ENCODE measurements around the gene TYMP. TPM values are rescaled to one million over a fixed set of nuclear protein-coding genes. Genes with fewer than 3 reads are reported as not detected.

The TYMP gene
- total and polyA plus RNA-seq, 2 experiments from 2014 or later = 46.4 to 85.7 TPM

GRCh38 chr22:50519151-50519550 is 10.7 kb downstream of the TYMP start:
- Histone ChIP-seq H3K36me3 (replicated peaks; ENCODE audit: insufficient read depth, low read depth) (no peaks in the 10 kb centered on the region), H3K79me2 (peaks cover 46% of the 10 kb centered on the region), H3K4me1 (ENCODE audit: insufficient read depth) (peaks cover 4% of the 10 kb centered on the region)

GRCh38 chr22:50518606-50519005 is 11.2 kb downstream of the TYMP start:
- Histone ChIP-seq H3K27me3 (no peaks in the 10 kb centered on the region), H3K4me2 (no peak overlapping the region), H2AFZ (no peak overlapping the region), H3K36me3 (replicated peaks; ENCODE audit: insufficient read depth, low read depth) (no peaks in the 10 kb centered on the region), H3K27ac (no peak overlapping the region), H4K20me1 (ENCODE audit: insufficient read depth, poor library complexity, severe bottlenecking) (peaks cover 7% of the 10 kb centered on the region), H3K9me2 (replicated peaks; ENCODE audit: insufficient read depth) (no peaks in the 10 kb centered on the region), H3K4me1 (ENCODE audit: insufficient read depth) (no peaks in the 10 kb centered on the region), H3K4me3 (no peak overlapping the region), H3K79me2 (peaks cover 46% of the 10 kb centered on the region), H3K9me3 (ENCODE audit: low read depth) (no peaks in the 10 kb centered on the region)
- 97% methylated on average over 6 of the region's 7 CpGs for WGBS (ENCODE audit: low lambda C conversion rate, missing lambda C conversion rate)
- no peak for DNase-seq (ENCODE audit: low spot score)
- TF ChIP-seq CTCF (IDR thresholded peaks at IDR 0.05; ENCODE audit: poor library complexity) (no peak), EZH2 (IDR thresholded peaks at IDR 0.05; ENCODE audit: borderline replicate concordance) (no peak), EZH2phosphoT487 (IDR thresholded peaks at IDR 0.05; ENCODE audit: low read depth, severe bottlenecking, unreplicated experiment) (no peak)

More at GRCh38 chr22:50519151-50519550, 10.7 kb downstream of the TYMP start:
- Histone ChIP-seq H3K9me2 (replicated peaks; ENCODE audit: insufficient read depth) (no peaks in the 10 kb centered on the region), H3K27me3 (no peaks in the 10 kb centered on the region), H2AFZ (no peak overlapping the region), H3K4me2 (no peak overlapping the region), H3K27ac (no peak overlapping the region), H4K20me1 (ENCODE audit: insufficient read depth, poor library complexity, severe bottlenecking) (peaks cover 11% of the 10 kb centered on the region), H3K4me3 (no peak overlapping the region), H3K9me3 (ENCODE audit: low read depth) (no peaks in the 10 kb centered on the region)
- 95% methylated on average over 8 of the region's 8 CpGs for WGBS (ENCODE audit: low lambda C conversion rate, missing lambda C conversion rate)
- TF ChIP-seq CTCF (IDR thresholded peaks at IDR 0.05; ENCODE audit: poor library complexity) (no peak), EZH2phosphoT487 (IDR thresholded peaks at IDR 0.05; ENCODE audit: low read depth, severe bottlenecking, unreplicated experiment) (no peak), EZH2 (IDR thresholded peaks at IDR 0.05; ENCODE audit: borderline replicate concordance) (no peak)
- DNase-seq (ENCODE audit: low spot score) = no peak

GRCh38 chr22:50517495-50518260 is 12.1 kb downstream of the TYMP start:
- no peak for DNase-seq (ENCODE audit: low spot score)
- Histone ChIP-seq H3K36me3 (replicated peaks; ENCODE audit: insufficient read depth, low read depth) (no peaks in the 10 kb centered on the region), H3K4me3 (no peak overlapping the region), H3K4me2 (no peak overlapping the region), H3K4me1 (ENCODE audit: insufficient read depth) (no peaks in the 10 kb centered on the region), H2AFZ (no peak overlapping the region), H3K27me3 (no peaks in the 10 kb centered on the region), H3K9me3 (ENCODE audit: low read depth) (no peaks in the 10 kb centered on the region), H3K9me2 (replicated peaks; ENCODE audit: insufficient read depth) (no peaks in the 10 kb centered on the region), H3K79me2 (peaks cover 46% of the 10 kb centered on the region), H4K20me1 (ENCODE audit: insufficient read depth, poor library complexity, severe bottlenecking) (no peaks in the 10 kb centered on the region), H3K27ac (no peak overlapping the region)
- 91% methylated on average over 20 of the region's 20 CpGs for WGBS (ENCODE audit: low lambda C conversion rate, missing lambda C conversion rate)
- TF ChIP-seq CTCF (IDR thresholded peaks at IDR 0.05; ENCODE audit: poor library complexity) = no peak
- TF ChIP-seq EZH2phosphoT487 (IDR thresholded peaks at IDR 0.05; ENCODE audit: low read depth, severe bottlenecking, unreplicated experiment) = no peak
- no peak for TF ChIP-seq EZH2 (IDR thresholded peaks at IDR 0.05; ENCODE audit: borderline replicate concordance)

All from hepatocyte (in vitro differentiated cells).